ENCODE results near the gene ST8SIA1.

The ST8SIA1 gene

DNA sequence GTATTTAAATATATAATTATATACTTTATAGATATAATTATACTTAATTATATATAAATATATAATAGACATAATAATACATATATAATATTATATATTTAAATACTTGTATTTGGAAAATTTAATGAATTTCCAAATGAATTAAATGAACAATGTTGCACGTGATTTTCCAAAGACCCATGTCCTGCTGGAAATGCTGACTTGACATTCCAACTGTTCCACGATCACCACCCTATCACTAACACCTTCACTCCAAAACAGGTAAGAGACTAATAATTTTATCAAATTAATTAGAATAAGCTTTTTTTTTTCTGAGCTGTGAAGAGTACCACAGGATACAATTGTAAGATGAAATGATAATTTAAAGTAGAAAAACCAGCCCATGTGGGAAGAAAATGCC lies 103.4 kb downstream of the ST8SIA1 start:
- no peak for DNase-seq

DNA sequence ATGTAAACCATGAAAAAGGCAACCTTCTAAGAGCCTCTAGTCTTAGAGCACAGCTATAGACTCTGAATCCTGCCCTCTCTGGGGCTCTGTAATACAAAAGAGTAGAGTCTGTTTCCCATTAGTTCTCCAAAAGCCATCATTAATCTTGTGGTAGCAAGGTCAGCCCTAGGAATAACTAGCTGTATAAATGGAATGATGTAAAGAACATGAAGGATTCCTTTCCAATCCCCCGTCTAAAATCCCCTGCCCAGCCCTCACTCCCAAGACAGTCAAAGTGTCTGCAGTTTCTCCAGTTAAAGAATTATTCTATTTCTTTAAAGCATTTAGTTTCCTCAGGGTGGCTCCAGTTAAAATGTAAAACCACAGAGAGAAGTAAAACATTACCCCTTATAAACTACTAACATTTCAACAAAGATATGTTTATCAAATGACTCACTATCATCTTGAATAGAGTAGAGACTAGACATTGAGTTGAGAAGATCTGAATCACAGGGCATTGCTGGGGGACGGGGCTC lies 104.2 kb downstream of the ST8SIA1 start:
- DNase-seq, result no peak

DNA sequence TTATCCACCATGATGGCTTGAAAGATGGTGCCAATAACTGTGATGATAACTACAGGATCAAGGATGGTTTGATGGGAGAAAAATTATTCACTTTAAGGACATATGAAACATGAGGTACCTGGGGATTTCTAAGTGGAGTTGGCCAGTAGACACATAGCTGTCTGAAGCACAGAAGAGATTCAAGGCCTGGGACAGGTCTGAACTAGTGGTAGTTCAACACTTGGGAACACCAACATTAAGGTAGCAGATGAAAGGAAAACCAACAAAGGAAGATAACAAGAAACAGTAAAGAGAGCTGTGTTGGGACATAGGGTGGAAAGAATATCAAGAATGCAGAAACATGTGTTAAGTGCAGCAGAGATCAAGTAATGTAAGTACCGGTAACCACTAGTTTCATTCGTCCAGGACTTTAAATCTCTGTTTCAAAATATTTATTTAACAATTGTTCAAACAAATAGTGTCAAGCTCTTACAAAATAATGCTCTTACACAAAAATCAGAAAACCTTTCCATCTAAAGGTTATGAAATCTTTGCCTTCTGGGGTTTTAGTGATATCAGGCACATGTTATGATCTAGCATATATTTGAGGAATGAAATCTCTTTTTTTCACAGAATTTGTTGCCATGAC lies 104.7 kb downstream of the ST8SIA1 start:
- no peak for DNase-seq

DNA sequence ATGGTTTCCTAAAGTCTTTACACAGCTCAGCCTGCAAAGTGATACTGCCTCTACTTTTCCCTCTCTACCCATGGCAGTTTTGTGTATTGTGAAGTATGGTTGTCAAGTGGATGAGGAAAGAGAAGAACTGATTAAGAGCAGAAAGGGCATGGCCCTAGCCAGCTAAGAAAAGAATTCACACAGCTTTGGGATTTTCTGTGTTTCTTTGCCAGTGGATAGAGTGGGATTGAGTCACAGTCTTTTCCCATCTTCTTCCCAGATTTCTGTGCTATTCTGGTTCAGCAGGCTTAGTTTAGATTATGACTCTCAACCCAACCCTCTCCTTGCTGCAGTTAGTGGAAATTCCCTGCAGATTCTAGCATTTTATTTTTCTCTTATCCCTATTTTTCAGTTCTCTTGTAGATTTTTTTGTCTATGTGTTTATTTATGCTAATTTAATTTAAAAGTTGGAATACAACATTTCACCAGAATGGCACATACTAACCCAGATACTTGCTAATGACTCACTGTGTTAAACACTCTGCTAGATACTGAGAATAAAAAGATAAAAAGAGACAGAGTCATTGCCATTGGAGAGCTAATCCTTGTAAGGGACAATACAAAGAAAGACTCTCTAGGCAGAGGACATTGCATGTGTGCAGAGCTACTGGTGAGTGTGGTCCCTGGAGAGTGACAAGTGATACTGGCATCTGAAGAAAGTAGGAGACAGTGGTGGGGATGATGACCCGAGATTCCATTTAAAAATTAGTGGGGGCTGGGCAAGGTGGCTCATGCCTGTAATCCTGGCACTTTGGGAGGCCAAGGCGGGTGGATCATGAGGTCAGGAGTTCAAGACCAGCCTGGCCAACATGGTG lies 106.3 kb downstream of the ST8SIA1 start:
- no peak for DNase-seq

DNA sequence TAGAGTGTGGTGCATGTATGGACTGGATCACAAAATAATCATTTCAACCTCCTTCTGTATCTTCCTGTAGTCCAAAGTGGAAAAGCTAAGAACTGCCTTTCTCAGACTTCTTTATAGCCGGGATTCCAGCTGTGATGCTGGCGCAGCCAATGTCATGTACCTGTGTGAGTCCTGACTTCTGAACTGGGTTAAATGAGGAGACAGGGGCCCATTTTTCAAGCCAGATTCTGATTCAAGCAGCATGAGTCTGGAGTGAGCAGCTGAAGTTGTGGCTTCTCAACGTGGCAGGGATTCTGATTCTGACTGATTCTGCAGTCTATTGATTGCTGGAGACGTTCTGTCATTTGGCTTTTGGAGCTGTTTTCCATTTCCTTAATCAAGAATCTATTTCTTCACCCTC lies 111.2 kb downstream of the ST8SIA1 start:
- DNase-seq, result no peak

DNA sequence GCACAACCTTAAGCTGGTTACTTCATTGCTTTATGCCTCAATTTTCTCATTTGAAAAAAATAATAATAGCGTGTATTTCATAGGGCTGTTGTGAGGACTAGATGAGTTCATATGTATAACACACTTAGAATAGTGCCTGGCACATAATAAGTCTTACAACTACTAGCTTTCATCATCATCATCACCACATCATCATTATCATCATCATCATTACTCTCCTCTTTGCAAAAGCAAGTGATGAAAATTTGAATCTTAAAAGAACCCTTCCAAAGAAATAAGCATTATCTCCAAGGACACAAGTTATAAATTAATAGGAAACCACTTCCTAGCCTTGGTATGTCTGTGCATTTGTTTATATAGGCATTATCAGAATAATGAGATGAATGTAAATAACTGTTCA lies 117.0 kb downstream of the ST8SIA1 start:
- no peak for DNase-seq

DNA sequence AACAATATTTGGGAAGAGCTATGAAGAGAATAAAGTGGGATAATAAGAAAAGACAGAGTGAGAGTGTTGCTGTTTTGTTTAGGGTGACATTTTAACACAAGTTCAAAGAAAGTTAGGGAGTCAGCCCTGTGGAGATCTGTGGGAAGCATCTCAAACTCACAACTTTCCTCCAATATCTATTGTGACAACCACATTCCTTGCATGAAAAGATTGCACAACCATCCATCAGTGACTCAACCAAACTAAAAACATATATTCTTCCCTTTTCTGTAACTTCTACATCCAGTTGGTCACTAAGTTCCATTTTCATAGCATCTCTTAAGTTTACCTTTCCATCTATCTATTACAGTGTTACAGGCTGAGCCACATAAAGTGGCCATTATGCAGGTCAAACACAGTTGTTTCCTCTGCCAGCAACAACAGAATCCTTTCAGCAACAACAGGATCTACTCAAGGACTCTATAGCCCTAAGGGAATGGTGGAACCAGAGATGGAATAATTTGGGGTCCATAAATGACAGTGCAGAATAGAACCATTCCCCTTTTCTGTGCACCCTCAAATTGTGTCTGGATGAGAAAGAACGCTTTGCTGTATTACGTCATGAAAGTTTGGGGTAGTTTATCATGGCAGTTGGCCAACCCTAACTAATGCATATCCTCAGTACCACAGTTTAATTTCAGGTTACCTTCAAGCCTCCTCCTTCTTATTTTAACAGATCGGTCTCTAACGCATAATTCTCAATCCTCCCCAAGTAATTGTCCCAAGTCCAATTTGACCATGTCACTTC lies 118.8 kb downstream of the ST8SIA1 start:
- no peak for DNase-seq

DNA sequence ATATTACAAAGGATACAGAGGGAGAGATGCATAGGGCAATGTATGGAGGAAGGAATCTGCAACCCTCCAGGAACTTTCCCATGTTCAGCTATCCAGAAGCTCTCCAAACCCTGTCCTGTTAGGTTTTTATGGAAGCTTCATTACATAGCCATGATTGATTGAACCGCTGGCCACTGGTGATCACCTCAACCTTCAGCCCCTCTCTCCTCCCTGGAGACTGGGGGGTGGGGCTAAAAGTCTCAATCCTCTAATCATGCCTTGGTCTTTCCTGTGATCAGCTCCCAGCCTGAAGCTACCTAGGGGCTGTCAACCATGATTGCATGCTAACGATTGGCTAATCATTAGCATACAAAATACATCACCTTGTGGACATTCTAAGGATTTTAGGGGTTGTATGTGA lies 123.4 kb downstream of the ST8SIA1 start:
- DNase-seq, result no peak

DNA sequence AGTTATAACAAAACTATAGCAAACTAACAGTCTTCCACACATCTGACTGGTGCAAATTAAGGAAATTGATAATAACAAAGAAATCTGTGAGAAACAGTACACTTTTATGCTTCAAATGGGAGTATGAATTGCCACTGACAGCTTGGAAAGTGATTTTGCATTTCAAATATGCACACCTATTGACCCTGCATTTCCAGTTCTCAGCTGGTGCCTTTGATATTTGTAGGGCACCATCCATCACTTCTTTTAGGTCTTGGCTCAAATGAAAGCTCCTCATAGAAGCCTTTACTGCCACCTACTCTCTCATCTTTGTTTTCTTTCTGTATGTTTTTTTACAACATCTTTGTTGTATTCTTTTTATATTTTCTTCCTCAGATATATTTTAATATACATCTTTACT lies 125.1 kb downstream of the ST8SIA1 start:
- DNase-seq, result no peak

DNA sequence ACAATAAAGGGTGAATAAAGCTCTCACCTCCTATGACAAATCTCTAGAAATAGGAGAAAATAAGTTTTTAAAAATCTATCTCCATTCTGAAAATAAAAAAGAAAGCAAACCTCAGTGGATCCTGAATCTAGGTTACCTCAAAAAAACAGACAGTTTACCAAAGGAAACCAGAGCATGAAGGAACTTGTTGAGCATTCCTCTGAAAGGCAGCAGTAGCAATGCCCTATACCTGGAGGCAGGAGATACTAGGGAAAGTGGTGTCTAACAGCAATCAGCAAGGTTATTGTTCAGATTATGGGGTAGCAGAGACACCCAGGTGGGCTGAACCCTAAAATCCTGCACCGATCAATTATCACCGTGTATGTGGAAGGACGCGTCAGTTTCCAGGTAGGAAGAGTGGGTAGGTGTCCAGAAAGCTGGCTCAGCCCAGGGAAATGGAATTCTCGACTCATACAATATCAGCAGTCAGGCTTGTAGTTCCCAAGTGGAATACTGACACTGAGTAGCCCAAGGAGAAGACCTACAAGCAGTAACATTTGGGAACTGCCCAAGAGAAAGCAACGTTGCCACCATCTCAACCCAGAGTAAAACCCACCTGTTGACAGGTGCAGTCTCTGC lies 128.3 kb downstream of the ST8SIA1 start:
- no peak for DNase-seq

DNA sequence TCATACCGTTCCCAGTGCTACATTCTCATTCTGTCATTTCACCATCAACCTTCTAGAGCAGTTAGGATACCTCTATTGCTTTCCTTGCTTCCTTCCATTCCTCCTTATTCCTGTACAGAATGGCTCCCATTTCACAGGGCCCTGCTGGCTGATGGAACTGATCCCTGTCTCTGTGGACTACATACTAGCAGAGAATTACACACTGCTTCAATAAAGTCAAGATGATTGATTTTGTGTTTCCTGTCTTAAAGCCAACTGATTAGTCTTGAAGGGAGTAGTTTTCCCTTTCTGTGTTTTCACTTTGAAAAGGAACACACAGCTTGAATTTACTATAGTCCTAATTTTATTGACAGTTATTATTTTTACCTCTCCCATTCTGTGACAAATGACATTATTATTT lies 130.1 kb downstream of the ST8SIA1 start:
- DNase-seq, result no peak

DNA sequence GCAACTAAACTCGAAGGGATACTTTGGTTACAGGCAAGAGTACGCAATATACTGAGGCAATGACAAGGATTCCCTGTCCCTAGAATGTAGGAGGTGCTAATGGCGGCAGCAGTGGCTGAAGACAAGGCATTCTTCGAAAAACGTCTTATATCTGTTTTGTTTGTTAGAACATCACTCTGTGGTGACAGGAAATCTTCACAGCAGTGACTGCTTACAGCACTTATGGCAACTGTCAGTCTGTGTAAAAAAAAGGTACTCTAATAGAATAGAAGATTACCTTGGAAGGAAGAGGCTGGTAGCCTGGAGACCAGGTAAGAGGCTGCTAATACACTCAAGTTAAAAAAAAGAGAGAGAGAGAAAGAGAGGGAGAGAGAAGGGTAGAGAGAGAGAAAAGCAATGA lies 131.7 kb downstream of the ST8SIA1 start:
- DNase-seq, result no peak

DNA sequence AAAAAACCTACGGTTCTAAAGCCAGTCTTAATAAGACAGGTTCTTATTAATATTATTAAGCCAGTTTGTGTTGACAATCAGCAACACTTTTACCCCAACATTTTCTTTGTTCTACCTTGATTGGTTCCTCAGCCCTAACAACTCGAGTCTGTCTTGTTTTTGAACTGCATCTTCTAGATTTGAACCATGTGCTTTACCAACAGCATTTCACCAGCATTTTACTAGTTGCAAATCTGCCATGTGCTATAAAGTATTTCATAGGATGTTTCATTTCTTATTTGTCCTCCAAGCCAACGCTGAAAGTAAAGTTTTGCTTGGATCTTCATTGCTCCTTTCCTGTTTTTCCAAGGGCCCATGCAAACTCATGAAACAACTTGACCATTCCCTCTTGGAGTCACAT lies 133.4 kb downstream of the ST8SIA1 start:
- no peak for DNase-seq

DNA sequence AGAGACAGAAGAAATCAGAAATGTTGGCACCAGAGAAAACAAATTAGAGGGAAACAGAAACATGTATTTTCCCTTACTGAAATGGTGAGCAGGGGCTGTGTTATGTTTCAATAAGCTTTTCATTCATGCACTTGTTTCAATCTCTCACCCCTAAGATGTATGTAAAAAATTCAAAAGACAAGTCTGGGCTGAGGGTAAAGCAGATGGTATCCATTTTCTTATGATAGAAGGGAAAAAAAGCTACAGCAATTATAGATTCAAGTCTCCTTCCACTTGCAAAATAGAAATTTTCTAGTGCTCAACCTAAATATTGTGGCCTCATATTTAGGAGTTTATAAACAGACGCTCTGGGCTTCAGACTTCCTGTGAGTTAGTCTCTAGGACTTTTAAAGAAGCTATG lies 138.3 kb downstream of the ST8SIA1 start:
- DNase-seq, result no peak

DNA sequence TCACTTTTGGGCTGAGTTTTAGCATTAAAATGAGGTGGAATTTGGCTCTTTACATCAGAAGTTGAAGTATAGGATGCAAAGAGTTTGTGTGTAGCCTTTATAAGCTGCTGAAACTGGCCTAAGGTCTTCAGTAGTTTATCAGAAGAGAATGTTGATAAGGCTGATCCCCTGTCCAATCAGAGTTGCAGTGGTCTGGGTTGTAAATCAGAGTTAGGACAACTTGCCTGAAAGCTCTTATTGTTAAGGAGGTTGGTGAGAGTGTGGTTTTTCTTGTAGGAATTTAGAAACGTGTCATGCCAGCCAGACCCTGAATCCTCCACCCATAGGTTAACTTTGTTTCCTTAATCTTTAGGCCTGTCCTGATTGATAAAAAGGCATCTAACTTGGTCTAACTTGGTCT lies 143.5 kb downstream of the ST8SIA1 start:
- no peak for DNase-seq

DNA sequence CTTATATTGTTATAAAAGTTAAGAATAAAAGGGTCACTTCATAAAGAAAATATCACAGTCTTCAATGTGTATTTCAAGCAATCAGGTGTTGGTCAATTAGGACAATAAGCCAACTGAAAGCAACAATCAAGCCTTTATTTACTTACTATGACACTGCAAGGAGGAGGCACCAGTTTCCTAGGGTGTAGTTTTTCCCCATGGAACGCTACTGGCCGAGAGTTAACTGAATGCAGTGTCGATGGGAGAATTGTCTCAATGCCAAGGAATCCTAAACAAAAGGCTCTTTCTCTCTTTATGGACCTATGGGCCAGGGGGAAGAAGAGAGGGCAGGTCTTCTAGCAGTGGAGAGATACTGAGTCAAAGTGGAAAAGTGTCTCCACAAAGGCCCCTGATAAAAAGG lies 146.1 kb downstream of the ST8SIA1 start:
- DNase-seq, result no peak

DNA sequence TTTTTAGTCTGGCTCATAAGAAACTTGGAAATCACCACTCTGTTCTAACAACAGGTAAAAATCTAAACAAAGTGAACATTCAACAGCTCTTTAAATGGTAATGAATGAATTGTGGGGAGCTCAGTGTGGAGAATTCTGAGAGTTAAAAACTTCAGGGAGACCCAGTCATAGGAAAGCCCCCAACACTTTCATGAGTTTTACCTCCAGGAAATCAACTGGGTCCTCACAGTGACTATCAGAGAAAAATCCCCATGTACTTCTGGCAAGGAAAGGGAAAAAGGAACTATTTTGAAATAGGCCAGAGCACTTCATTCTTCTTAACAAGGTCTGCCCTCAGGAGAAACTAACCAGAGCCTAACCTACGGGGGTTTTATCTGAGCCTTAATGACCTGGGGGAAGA lies 153.8 kb downstream of the ST8SIA1 start:
- DNase-seq, result no peak

DNA sequence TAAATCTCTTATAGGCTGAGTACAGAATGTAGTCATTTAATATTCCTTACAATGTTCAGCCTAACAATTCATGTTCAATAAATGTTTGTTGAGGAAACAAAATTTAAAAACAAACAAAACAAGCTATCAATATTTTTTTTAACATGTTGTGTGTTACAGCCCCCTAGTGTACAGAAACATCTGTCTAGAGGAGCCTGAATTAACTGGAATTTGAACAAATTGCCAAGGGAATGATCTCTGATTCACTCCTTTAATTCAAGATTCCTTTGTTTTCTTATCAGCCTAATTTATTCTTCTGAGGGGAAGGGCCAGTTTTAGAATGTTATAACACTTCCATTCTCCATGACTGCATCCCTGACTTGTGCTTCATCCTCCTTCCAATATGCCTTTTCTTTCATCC lies 161.3 kb downstream of the ST8SIA1 start:
- DNase-seq, result no peak

DNA sequence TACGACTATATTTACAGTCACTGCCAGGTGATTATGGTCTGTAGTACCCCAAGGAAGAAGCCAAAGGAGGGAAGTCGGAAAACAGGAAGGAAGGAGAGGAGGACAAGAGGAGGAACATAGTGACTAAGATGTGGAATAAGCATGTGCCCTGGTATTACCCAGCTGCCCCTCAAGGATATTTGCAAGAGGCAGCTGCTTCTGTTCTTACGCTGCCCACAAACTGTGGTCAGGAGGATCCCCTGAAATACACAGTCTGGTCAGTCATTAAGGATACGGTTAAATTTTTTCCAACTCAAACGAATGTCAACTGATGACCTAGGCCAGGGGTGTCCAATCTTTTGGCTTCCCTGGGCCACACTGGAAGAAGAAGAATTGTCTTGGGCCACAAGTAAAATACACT lies 162.0 kb downstream of the ST8SIA1 start:
- no peak for DNase-seq

DNA sequence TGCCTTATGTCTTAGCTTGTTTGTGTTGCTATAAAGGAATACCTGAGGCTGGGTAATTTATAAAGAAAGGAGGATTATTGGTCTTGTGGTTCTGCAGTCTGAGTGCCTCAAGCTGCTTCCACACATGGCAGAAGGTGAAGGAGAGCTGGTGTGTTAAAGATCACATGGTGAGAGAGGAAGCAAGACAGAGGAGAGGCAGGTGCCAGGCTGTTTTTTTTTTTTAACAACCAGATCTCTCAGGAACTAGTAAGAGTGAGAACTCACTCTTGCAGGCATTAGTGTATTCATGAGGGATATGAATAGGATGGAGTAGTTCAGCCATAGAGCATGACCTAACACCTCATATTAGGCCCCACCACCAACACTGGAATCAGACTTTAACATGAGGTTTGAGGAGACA lies 165.1 kb downstream of the ST8SIA1 start:
- DNase-seq, result no peak

DNA sequence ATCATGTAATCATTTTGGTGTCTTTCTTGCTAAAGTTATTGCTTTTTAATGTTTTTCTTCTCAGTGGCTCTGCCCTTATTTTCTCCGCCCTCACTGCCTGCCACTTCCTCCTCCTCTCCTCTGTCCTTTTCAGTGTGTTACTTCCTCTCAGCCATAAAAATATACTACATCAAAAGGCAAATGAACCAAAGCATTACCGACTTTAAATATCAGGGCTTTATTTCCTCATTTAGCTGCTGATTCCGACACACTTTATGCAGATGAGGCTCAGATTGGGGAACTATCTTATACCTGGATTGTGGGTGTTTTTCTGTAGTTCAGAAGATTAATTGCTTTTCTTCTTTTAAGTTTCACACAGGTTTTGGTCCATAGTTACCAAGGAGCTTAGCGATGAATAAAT lies 170.4 kb downstream of the ST8SIA1 start:
- DNase-seq, result no peak

DNA sequence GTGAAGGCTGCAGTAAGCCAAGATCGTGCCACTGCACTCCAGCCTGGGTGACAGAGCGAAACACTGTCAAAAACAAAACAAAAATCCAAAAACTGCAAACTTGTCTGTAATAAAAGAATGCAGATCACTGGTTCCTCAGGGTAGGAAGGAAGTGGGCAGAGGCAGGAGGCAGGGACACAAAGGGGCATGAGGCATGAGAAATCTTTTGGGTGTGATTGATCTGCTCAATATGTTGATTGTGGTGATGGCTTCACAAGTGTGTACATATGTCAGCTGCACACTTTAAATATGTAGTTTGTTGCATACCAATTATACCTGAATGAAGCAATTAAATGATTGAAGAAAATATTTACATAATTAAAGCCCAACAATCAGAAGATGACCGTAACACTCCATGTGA lies 170.9 kb downstream of the ST8SIA1 start:
- no peak for DNase-seq

DNA sequence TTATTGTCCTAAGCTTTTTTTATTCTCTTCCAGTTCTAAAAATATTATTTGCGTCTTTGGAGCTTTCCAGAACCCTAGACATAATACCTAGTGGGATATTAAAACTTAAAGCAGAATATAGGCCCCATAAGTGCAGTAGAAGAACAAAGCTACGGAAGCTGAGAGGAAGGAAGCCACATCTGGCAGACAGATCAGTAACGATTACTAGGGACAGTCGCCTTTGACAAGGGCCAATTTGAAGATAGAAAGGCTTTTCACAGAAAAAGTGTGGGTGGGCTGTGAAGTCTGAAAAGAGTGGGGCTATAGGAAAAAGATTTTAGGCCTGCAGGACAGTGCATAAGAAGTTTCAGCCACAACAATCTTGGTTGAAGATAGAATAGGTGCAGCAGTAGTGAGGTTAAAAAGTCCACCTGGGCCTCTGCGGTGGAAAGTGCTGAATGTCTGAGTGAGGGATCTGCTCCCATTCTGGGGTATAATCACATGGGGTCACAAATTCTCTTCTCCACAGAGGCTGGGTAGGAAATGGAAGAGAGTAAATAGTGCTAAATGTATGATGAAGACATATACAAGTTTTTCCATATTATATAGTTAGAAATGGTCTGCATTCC lies 174.0 kb downstream of the ST8SIA1 start:
- DNase-seq, result no peak

Data from DMS 273 treated with DMSO at 0.1 percent for 48 hours (cell line).